SK-N-SH treated with all-trans-retinoic acid at 6 μM for 48 hours (cell line): ENCODE results near the gene IL17REL.
"Not testable (repeated sequence)": the region's sequence is repeated elsewhere in the genome, so short reads cannot be mapped to it uniquely, and the experiment has no call there.

ENCODE experiments used
- ATAC-seq: fragments of 200-7000 bp; cut with Tn5 transposase; 3 replicates; pipeline ENCODE4 v1.9.1; 2020; ENCODE audit warnings: mild to moderate bottlenecking, moderate library complexity

IL17REL gene

DNA sequence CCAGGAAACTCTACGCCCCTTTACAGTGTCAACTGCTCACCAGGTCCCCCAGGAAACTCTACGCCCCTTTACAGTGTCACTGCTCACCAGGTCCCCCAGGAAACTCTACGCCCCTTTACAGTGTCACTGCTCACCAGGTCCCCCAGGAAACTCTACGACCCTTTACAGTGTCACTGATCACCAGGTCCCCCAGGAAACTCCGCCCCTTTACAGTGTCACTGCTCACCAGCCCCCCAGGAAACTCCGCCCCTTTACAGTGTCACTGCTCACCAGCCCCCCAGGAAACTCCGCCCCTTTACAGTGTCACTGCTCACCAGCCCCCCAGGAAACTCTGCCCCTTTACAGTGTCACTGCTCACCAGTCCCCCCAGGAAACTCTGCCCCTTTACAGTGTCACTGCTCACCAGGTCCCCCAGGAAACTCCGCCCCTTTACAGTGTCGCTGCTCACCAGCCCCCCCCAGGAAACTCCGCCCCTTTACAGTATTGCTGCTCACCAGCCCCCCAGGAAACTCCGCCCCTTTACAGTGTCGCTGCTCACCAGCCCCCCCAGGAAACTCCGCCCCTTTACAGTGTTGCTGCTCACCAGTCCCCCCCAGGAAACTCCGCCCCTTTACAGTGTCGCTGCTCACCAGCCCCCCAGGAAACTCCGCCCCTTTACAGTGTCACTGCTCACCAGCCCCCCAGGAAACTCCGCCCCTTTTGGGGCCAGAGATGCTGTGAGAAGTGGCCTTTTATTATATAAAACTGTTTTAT, 67.3 kb downstream of the IL17REL start:
- not testable (repeated sequence) for ATAC-seq
